Duodenal mucosa (tissue), 2 donors: ENCODE data around the gene FARS2.

Experiments used
- H3K27ac ChIP-seq: one replicate; pipeline ENCODE4 v1.7.0; 2013; ENCODE audit warnings: low read depth, low read length
- H3K27me3 ChIP-seq, 2 donors: one replicate each; pipeline ENCODE4 v1.7.0; 2013; ENCODE audit warnings: low read length in 2 of 2, control low read depth in 1 of 2; ENCODE audit not compliant: insufficient read depth in 2 of 2, control insufficient read depth in 1 of 2
- H3K36me3 ChIP-seq, 2 donors: one replicate each; pipeline ENCODE4 v1.7.0; 2013; ENCODE audit warnings: low read length in 2 of 2, control low read depth in 1 of 2; ENCODE audit not compliant: insufficient read depth in 2 of 2, control insufficient read depth in 1 of 2
- H3K4me1 ChIP-seq, 2 donors: one replicate each; pipeline ENCODE4 v1.7.0; 2013; ENCODE audit warnings: low read length in 2 of 2, control low read depth in 1 of 2; ENCODE audit not compliant: insufficient read depth in 2 of 2, control insufficient read depth in 1 of 2
- H3K4me3 ChIP-seq, 2 donors: one replicate each; pipeline ENCODE4 v1.7.0; 2013; ENCODE audit warnings: low read length in 2 of 2, low read depth in 1 of 2
- H3K9ac ChIP-seq, 2 donors: one replicate each; pipeline ENCODE4 v1.7.0; 2013; ENCODE audit warnings: low read length in 2 of 2, low read depth in 1 of 2
- H3K9me3 ChIP-seq, 2 donors: one replicate each; pipeline ENCODE4 v1.7.0; 2013; ENCODE audit warnings: low read length in 2 of 2, control low read depth in 1 of 2; ENCODE audit not compliant: control insufficient read depth in 1 of 2

FARS2 gene

GRCh38 chr6:5531161-5531560 is 269.8 kb downstream of the FARS2 start:
- Histone ChIP-seq H3K9me3 (peaks cover 0 to 2% of the 10 kb centered on the region in 2 donors), H3K27me3 (no peaks in the 10 kb centered on the region), H3K4me1 (no peaks in the 10 kb centered on the region), H3K36me3 (no peaks in the 10 kb centered on the region), H3K4me3 (no peak overlapping the region), H3K27ac (no peak overlapping the region), H3K9ac (no peak overlapping the region)

- Histone ChIP-seq H3K27ac (no peak overlapping the region), H3K9ac (no peak overlapping the region), H3K4me1 (peaks cover 0 to 1% of the 10 kb centered on the region in 2 donors), H3K4me3 (no peak overlapping the region), H3K27me3 (no peaks in the 10 kb centered on the region), H3K9me3 (peaks cover 0 to 2% of the 10 kb centered on the region in 2 donors), H3K36me3 (no peaks in the 10 kb centered on the region)
Measured at GRCh38 chr6:5531853-5532375, 270.6 kb downstream of the FARS2 start.

DNA sequence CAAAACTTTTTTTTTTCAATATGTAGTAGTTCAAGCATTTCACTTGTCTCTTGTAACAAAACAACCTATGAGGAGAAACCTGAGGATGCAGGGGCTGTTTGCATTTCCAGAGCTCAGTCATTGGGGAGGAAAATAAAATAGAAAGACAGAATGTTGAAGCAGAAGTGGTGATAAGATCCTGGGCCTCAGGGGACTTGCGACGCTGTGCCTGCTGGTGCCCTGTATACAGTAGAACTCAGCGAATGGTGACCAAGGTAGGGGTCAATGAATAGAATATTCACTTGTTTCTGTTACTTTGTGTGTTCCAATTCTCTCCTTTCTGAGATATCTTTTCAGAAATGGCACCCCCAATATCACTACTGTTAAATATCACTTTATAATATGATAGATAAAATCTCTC is 271.6 kb downstream of the FARS2 start:
- peaks cover 0 to 2% of the 10 kb centered on the region in 2 donors for H3K9me3 ChIP-seq
- no peak overlapping the region for H3K9ac ChIP-seq
- H3K4me1 ChIP-seq: peaks cover 0 to 3% of the 10 kb centered on the region in 2 donors
- H3K4me3 ChIP-seq: no peak overlapping the region
- H3K27me3 ChIP-seq: no peaks in the 10 kb centered on the region
- H3K27ac ChIP-seq: no peak overlapping the region
- H3K36me3 ChIP-seq: no peaks in the 10 kb centered on the region

- H3K4me1 ChIP-seq: peaks cover 6% of the 10 kb centered on the region in 2 donors
- peaks cover 0 to 2% of the 10 kb centered on the region in 2 donors for H3K9me3 ChIP-seq
- H3K27ac ChIP-seq: no peak overlapping the region
- H3K9ac ChIP-seq: no peak overlapping the region
- H3K4me3 ChIP-seq: no peak overlapping the region
- H3K36me3 ChIP-seq: no peaks in the 10 kb centered on the region
- no peaks in the 10 kb centered on the region for H3K27me3 ChIP-seq
Measured at GRCh38 chr6:5534643-5535042, 273.3 kb downstream of the FARS2 start.

DNA sequence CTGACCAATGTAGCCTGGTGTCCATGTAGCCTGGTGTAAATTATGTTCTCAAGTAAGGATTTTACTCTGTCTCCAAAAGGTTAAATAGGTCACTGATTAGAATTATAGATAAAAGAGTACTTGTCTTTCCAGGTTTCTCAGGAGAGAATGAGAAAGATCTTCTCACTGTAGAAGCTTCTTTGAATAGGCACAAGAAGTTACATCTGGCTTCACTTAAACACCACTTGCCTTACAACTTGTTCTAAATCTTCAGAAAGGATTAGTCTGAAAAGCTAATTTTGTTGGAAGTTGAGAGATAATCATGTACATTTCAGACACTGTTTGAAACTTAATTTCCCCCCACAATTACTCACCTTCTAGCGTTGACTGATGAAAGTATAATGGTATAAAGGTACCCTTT is 275.3 kb downstream of the FARS2 start:
- H3K4me3 ChIP-seq: no peak overlapping the region
- H3K36me3 ChIP-seq: no peaks in the 10 kb centered on the region
- H3K27ac ChIP-seq: no peak overlapping the region
- peaks cover 6% of the 10 kb centered on the region in 2 donors for H3K4me1 ChIP-seq
- peaks cover 0 to 2% of the 10 kb centered on the region in 2 donors for H3K9me3 ChIP-seq
- no peak overlapping the region for H3K9ac ChIP-seq
- H3K27me3 ChIP-seq: no peaks in the 10 kb centered on the region

DNA sequence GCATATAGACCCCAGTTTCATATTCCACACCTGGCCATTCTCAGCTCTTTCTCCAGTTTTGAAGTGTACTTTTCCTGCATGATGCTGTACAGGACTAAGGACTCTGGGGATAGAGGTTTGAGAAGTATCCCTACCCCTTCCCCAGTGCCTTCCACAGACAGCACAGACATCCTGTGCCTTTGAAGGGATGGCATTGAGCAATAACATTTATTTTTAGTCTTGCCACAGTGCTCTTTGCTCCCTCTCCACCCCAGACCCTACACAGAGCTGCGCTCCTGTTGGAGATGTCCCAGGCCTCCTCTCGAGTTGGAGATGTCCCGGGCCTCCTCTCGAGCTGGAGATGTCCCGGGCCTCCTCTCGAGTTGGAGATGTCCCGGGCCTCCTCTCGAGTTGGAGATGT is 275.8 kb downstream of the FARS2 start:
- Histone ChIP-seq H3K9me3 (peaks cover 0 to 2% of the 10 kb centered on the region in 2 donors), H3K27me3 (no peaks in the 10 kb centered on the region), H3K36me3 (no peaks in the 10 kb centered on the region)

GRCh38 chr6:5537967-5538366 is 276.7 kb downstream of the FARS2 start:
- H3K27me3 ChIP-seq: no peaks in the 10 kb centered on the region
- H3K27ac ChIP-seq: no peak overlapping the region
- H3K4me3 ChIP-seq: no peak overlapping the region
- H3K36me3 ChIP-seq: no peaks in the 10 kb centered on the region
- H3K9me3 ChIP-seq: peaks cover 0 to 2% of the 10 kb centered on the region in 2 donors
- no peak overlapping the region for H3K9ac ChIP-seq
- H3K4me1 ChIP-seq: peaks cover 6% of the 10 kb centered on the region in 2 donors

More for the DNA sequence above, 275.8 kb downstream of the FARS2 start:
- Histone ChIP-seq H3K9ac (no peak overlapping the region), H3K27ac (no peak overlapping the region), H3K4me3 (no peak overlapping the region), H3K4me1 (peaks cover 6% of the 10 kb centered on the region in 2 donors)

GRCh38 chr6:5540370-5540769 is 279.1 kb downstream of the FARS2 start:
- Histone ChIP-seq H3K9ac (no peak overlapping the region), H3K4me3 (no peak overlapping the region), H3K36me3 (no peaks in the 10 kb centered on the region), H3K9me3 (no peaks in the 10 kb centered on the region), H3K27me3 (no peaks in the 10 kb centered on the region), H3K4me1 (peaks cover 6% of the 10 kb centered on the region in 2 donors), H3K27ac (no peak overlapping the region)

GRCh38 chr6:5541025-5541424 is 279.7 kb downstream of the FARS2 start:
- Histone ChIP-seq H3K4me1 (peaks cover 6% of the 10 kb centered on the region in 2 donors), H3K9ac (no peak overlapping the region), H3K27ac (no peak overlapping the region), H3K27me3 (no peaks in the 10 kb centered on the region), H3K36me3 (no peaks in the 10 kb centered on the region), H3K4me3 (no peak overlapping the region), H3K9me3 (no peaks in the 10 kb centered on the region)

DNA sequence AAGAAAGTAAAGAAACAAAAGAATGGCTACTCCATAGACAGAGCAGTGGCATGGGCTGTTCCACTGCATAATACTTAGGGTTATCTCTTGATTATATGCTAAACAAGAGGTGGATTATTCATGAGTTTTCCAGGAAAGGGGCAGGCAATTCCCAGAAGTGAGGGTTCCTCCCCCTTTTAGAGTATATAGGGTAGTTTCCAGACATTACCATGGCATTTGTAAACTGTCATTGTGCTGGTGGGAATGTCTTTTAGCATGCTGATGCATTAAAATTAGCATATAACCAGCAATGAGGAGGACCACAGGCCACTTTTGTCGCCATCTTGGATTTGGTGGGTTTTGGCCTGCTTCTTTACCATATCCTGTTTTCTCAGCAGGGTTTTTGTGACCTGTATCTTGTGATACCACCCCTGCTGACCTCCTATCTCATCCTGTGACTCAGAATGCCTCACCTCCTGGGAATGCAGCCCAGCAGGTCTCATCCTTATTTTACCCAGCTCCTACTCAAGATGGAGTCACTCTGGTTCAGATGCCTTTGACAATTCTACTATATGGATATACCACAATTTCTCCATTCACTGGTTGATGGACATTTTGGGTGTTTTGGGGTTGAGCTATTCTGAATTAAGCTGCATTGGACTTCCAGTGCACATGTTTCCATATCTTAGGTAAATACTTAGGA is 280.6 kb downstream of the FARS2 start:
- no peaks in the 10 kb centered on the region for H3K36me3 ChIP-seq
- H3K27ac ChIP-seq: no peak overlapping the region
- H3K4me3 ChIP-seq: no peak overlapping the region
- H3K4me1 ChIP-seq: peaks cover 5 to 6% of the 10 kb centered on the region in 2 donors
- H3K9me3 ChIP-seq: no peaks in the 10 kb centered on the region
- no peak overlapping the region for H3K9ac ChIP-seq
- H3K27me3 ChIP-seq: no peaks in the 10 kb centered on the region
